Gastrocnemius medialis (tissue), 4 donors: Measurements from ENCODE around the gene ATAD1.

Experiments
- POLR2A ChIP-seq, 2 donors: fragments of 450-650 bp; IDR thresholded peaks; one replicate each; pipeline ENCODE4 v1.6.1; 2017; ENCODE audit warnings: antibody characterized with exemption in 2 of 2, mild to moderate bottlenecking in 2 of 2, moderate library complexity in 2 of 2
- TF ChIP-seq, protein P1 (sequence below), 5 experiments: fragments of 450-650 bp in 3 of 5; fragments of 200-600 bp in 2 of 5; sonication (generic) in 2 of 5; IDR thresholded peaks in 4 of 5; conservative IDR thresholded peaks in 1 of 5; 1 replicate in 4 of 5; 2 replicates in 1 of 5; pipeline ENCODE4 v1.5.1; 2016 to 2019; ENCODE audit warnings: antibody characterized with exemption in 5 of 5, mild to moderate bottlenecking in 3 of 5, moderate library complexity in 3 of 5

DNA sequence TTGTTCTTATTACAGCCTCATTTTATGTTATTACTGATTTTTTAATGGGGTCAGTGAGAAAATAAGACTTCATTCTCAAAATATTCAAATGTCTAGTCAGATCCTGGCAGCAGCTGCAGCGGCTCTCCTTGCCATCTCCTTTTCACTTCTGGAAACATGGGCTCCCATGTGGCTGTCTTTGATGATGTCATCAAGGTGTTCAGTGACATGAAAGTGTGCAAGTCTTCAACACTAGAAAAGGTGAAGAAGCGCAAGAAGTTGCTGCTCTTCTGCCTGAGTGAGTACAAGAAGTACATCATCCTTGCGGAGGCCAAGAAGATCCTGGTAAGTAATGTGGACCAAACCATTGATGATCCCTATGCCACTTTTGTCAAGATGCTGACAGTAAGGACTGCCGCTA lies 25.7 kb upstream of the ATAD1 start:
- TF ChIP-seq, protein P1, sequence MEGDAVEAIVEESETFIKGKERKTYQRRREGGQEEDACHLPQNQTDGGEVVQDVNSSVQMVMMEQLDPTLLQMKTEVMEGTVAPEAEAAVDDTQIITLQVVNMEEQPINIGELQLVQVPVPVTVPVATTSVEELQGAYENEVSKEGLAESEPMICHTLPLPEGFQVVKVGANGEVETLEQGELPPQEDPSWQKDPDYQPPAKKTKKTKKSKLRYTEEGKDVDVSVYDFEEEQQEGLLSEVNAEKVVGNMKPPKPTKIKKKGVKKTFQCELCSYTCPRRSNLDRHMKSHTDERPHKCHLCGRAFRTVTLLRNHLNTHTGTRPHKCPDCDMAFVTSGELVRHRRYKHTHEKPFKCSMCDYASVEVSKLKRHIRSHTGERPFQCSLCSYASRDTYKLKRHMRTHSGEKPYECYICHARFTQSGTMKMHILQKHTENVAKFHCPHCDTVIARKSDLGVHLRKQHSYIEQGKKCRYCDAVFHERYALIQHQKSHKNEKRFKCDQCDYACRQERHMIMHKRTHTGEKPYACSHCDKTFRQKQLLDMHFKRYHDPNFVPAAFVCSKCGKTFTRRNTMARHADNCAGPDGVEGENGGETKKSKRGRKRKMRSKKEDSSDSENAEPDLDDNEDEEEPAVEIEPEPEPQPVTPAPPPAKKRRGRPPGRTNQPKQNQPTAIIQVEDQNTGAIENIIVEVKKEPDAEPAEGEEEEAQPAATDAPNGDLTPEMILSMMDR (IDR thresholded peaks at IDR 0.05 in 4 of 5, conservative IDR thresholded peaks at IDR 0.05 in 1 of 5), result no peak
- TF ChIP-seq POLR2A (IDR thresholded peaks at IDR 0.05), result no peak
